Smooth muscle cell of the brain vasculature (primary cell): ENCODE measurements around the gene CDC20.
"Not testable (repeated sequence)": the region's sequence is repeated elsewhere in the genome, so short reads cannot be mapped to it uniquely, and the experiment has no call there.

Source experiments
- DNase-seq: peaks from one replicate; pipeline ENCODE4 v3.0.0-alpha.2; 2012; ENCODE audit warnings: low read depth, low spot score

The CDC20 gene

DNA sequence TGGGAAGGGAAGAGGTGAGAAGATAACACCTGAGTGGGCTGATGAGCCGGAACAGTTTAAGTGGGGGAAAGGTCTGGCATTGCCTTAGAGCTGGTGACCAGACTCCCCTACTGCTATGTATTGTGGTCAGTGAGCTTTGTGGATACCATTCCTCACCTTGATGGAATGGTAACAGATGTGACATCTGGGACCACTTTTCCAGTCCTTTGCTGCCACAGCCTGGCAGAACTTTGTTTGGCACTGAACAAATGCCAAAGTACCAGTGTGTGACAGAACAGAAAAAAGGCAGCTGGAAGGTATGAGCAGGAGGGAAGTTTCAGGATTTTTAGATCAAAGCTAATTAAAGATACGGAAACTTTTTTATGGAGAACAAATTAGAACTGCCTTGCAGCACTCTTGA lies 24.7 kb downstream of the CDC20 start:
- no peak for DNase-seq

GRCh38 chr1:43386676-43387075 lies 27.9 kb downstream of the CDC20 start:
- DNase-seq: no peak

DNA sequence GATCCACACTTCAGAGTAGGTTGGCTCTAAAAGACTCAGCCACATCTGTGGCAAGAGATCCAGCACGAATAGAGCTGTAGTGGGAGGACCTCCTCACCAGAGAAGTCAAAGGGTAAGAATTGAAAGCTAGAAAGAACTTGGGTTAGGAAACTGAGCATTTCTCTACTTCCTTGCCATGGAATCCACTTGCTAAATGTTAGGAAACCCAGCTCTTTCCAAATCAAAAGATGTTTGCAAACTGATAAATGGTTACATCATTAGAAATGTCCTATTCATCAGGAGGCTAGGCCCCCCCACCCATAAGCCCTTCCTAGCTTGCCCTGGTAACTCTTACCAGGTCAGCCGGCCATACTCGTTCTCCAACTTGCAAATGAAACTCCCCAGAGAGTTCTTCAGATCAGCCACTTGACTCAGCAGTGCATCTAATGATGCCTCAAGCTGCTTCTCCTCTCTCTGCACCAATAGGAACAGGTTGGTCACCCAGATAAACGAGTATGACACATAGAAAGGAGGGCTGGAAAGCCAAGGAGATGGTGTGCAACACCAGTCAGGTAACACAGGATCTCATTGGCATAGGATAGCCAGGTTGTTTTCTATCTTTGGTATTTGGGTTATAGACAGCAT lies 29.3 kb downstream of the CDC20 start:
- no peak for DNase-seq

- no peak for DNase-seq
Observed at GRCh38 chr1:43388613-43389012, 29.8 kb downstream of the CDC20 start.

- peak; percentile 63 for DNase-seq
Observed at GRCh38 chr1:43389326-43390313, 30.8 kb downstream of the CDC20 start, which contains the start of the genes MED8 and SZT2. TSS of gene MED8 (minus strand) at chr1:43389800. CDS start at chr1:43389764, 36 bp downstream. TSS of gene SZT2 (plus strand) at chr1:43389899. CDS start at chr1:43389969, 70 bp downstream.

DNA sequence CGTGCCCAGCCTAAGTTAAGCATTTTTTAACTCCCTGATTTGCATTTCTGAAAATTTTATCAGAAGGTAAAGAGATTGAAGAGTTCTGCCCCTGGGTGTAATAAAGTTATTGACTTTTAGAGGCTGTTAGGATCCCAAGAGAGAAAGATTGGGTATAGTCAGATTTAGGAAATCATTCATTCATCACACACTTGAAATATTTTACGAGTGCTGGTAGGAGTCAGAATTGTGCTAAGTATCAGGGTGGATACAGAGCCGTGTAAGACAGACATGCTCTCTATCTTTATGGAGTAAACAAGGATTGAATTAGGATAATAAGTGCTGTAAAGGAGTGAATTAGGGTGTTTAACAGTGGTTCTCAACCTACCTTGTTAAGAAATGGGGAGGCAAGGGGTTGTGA lies 33.9 kb downstream of the CDC20 start:
- no peak for DNase-seq

GRCh38 chr1:43395523-43395922 lies 36.7 kb downstream of the CDC20 start:
- no peak for DNase-seq

GRCh38 chr1:43396059-43396458 lies 37.3 kb downstream of the CDC20 start:
- DNase-seq: no peak

GRCh38 chr1:43398227-43398626 lies 39.4 kb downstream of the CDC20 start:
- DNase-seq: no peak

- DNase-seq: not testable (repeated sequence)
Observed at GRCh38 chr1:43400441-43400840, 41.7 kb downstream of the CDC20 start.

DNA sequence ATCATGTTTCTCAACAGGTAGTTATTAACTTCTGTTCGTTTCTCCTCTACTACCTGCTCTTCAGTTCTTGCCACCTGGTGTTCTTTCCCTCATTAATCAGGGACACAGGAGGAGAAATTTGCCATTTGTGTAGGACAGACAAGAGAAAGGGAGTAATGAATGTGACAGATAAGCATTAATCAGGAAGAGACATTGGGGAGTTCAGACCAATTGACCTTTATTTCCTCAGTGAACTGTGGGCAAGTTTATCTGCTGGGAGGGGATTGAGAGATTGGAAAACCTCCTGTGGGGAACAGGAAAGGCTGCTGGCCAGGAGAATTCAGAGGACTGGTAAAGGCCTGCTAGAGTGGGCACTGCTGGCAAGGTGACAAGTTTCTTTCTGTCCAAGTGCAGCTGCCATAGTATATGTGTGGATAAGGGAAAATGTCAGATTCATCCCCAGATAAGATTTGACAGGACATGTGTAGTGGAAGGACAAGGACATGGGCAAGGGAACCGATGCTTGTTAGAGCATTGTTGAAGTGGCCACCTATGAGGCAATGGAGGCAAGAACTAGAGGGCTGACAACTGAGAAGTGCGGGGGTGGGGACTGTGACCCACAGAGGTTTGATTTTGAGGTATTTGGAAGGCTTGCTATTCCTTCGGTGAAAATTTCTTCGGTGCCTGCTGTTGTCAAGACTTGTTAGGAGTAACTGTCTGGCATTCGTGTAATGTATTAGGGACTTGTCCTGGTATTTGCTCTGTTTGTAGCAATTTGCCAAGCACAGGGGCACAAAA lies 43.5 kb downstream of the CDC20 start:
- no peak for DNase-seq

GRCh38 chr1:43404353-43404752 lies 45.6 kb downstream of the CDC20 start:
- DNase-seq: no peak

DNA sequence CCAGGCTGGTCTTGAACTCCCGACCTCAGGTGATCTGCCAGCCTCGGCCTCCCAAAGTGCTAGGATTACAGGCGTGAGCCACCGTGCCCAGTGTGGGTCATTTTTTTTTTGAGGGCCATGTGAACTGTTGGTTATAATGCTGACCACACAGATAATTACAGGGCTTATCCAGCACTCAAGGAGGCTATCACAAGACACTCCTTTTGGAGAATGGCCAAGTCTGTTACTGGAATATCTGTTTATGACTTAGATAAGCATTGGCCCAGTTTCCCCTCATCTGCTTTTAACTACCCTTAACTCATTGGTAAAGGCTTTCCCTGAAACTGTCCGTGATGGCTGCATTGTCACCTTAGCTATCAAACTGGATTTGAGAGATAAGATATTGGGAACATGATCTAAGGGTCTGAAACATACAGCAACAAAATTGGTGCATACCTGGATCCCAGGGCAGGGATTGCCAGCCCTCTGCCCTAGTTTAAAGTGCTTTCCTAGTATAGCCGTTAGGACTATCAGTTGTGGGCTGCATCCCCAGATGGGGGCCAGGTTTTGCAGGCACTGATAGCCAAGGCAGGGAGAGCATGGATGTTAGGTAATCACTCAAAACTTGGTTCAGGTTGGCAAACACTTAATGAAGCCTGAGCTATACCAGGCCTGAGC lies 46.6 kb downstream of the CDC20 start:
- DNase-seq: no peak

- DNase-seq: no peak
Observed at GRCh38 chr1:43405876-43406234, 47.1 kb downstream of the CDC20 start.

DNA sequence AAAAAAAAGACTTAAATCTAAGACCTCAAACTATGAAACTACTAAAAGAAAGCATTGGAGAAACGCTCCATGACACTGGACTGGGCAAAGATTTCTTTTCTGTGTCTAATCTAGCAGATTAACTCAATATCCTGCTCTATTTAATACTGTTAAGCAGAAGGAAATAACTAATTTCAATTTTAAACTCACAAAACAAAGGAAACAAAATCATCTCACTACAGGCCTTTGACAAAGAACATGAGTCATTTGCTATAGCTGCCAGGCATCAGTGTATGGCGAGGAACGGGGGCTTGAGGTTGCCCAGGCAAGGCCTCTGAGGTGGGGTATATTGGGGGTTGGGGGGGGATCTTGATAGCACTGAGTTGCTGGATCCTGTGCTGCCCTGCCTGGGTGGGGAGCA lies 51.8 kb downstream of the CDC20 start:
- DNase-seq: no peak
